ENCODE measurements around the gene RRP1.

The RRP1 gene

DNA sequence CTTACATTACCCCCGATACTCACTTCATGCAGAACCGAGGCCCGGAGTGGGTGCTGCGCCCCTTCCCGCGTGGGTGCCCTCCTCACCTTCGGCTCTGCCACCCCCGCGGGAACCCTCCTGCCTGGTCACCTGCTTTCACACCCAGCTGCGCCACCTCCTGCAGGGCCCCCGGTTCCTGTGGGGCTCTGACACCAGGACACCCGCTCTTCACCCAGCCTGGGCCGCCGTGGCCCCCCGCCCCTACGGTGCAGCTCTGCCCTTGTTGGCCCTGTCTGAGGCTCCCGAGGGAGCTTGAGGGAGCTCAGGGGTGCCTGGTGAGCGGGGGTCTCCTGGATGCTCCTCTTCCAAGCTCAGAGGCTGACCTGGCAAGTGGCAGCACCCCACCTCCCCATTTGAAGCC, 19.0 kb downstream of the RRP1 start:
- TF ChIP-seq ZFX (IDR thresholded peaks at IDR 0.05) = no peak
- TF ChIP-seq, protein P1, sequence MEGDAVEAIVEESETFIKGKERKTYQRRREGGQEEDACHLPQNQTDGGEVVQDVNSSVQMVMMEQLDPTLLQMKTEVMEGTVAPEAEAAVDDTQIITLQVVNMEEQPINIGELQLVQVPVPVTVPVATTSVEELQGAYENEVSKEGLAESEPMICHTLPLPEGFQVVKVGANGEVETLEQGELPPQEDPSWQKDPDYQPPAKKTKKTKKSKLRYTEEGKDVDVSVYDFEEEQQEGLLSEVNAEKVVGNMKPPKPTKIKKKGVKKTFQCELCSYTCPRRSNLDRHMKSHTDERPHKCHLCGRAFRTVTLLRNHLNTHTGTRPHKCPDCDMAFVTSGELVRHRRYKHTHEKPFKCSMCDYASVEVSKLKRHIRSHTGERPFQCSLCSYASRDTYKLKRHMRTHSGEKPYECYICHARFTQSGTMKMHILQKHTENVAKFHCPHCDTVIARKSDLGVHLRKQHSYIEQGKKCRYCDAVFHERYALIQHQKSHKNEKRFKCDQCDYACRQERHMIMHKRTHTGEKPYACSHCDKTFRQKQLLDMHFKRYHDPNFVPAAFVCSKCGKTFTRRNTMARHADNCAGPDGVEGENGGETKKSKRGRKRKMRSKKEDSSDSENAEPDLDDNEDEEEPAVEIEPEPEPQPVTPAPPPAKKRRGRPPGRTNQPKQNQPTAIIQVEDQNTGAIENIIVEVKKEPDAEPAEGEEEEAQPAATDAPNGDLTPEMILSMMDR (conservative IDR thresholded peaks at IDR 0.05) = no peak
- no peak overlapping the region for H3K27ac ChIP-seq

DNA sequence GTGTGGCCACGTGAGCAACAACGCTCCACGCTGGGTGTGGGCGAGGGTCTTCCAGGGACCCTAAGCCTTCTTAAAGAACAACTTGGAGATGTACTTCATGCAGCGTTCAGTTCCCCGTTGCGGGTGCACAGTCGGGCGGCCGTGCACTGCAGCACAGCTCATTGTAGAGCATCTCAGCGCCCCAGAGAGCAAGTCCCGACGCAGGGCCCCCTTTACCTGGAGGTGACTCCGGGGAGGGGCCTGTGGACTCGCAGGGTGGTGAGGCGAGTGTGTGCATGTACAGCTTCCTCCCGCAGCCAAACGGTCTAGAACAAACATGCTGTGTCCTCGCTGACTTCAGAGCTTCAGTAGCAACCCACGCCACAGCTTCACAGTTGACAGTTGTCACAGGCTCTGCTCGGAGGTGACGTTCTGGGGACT, 19.5 kb downstream of the RRP1 start:
- no peak overlapping the region for H3K27ac ChIP-seq
- TF ChIP-seq, protein P1 (conservative IDR thresholded peaks at IDR 0.05) = no peak
- no peak for TF ChIP-seq ZFX (IDR thresholded peaks at IDR 0.05)

DNA sequence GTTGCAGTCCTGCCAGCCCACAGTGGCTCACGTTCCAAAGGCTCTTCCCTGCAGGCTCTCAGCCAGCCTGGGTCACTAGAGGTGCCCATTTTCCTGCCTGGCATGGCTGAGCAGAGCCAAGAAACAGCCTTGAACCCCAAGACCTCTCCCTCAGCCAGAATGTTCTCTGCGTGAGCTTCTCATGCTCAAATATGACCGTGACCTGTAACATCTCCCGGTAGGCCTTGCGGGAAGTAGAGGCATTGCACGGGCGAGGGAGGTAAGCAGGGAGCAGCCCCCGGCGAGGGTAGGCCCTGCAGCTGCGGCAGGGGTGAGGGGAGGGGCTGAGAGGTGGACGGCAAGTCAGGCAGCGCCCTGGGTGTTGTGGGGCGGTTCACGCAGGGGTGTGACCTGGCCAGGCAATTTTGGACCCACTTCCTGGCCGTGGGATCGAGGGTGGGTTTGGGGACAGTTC, 20.0 kb downstream of the RRP1 start:
- TF ChIP-seq ZFX (IDR thresholded peaks at IDR 0.05) = no peak
- TF ChIP-seq, protein P1 (conservative IDR thresholded peaks at IDR 0.05) = no peak
- H3K27ac ChIP-seq = no peak overlapping the region

GRCh38 chr21:43809853-43810504, 20.6 kb downstream of the RRP1 start:
- H3K27ac ChIP-seq = no peak overlapping the region
- TF ChIP-seq, protein P1 (conservative IDR thresholded peaks at IDR 0.05) = no peak
- no peak for TF ChIP-seq ZFX (IDR thresholded peaks at IDR 0.05)

DNA sequence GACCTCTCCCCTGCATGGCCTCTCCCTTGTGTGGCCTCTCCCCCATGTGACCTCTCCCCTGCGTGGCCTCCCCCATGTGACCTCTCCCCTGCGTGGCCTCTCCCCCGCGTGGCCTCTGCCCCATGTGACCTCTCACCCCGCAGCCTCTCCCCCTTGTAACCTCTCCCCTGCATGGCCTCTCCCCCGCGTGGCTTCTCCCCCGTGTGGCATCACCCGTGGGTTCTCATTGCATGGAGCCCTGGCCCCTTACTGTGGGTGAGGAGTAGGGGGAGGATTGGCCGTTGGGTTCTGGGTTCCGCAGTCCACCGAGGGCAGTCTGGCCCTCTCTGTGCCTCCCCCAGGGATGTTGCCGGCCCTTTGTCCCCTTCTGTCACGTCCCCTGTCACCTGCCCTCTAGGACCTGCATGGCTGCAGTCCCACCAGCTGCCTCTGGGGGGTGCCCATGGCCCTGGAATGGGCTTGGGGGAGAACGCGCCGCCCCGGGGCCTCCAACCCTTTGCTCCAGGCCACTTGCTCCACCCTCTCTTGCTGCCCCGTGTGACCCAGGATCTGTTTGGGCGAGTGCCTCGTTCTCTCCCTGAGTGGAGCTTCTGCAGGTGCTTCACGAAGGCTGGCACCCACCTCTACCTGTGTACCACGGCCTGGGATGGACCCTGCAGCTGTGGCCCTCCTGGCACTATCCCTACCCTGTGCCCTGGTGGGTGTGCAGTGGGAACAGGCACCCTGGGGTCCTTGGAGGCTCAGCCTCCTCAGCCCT, 21.3 kb downstream of the RRP1 start:
- no peak for TF ChIP-seq ZFX (IDR thresholded peaks at IDR 0.05)
- TF ChIP-seq, protein P1 (conservative IDR thresholded peaks at IDR 0.05) = peak; percentile 96
- H3K27ac ChIP-seq = peak overlapping the region; percentile 4; the same call in 1 of the 2 replicates

DNA sequence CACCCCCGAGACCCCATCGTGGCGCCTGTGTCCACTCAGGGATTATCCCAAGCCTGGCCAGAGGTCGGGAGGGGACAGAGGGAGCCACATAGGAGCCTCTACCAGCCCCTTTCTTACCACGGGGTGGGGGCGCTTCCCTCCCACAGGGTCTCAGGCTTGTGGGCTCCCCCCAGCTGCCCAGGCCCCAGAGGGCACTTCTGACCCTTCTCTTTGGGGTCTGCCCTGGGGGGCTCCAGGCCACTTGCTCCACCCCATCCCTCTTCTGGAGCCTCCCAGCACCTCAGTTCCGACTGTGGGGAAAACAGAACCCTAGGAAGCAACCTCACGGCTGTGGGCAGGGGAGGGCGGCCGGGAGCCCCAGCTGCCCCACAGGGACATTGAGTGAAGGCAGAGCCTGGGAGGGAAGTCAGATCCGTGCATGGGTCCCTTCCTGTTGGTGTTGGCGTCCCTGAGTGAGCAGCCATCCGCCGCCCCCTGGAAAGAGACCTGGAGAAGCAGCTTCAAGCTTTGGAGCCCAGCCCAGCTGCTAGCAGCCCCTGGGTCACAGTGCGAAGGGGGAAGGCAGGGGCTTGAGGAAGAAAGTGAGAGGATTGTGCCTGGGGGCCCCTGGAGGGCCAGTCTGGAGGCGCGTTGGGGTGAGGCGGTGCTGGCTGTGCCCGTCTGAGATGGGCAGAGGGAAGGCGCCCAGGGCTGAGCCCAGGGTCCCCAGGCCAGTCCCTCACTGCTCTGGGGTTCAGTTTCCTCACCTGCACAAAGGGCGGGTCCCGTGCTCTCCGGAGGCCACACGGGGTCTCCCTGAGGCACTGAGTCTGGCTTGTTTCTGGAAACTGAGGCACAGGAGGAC, 22.1 kb downstream of the RRP1 start:
- TF ChIP-seq, protein P1 (conservative IDR thresholded peaks at IDR 0.05) = no peak
- no peak for TF ChIP-seq ZFX (IDR thresholded peaks at IDR 0.05)
- H3K27ac ChIP-seq = peak overlapping the region; percentile 4; the same call in 1 of the 2 replicates

Measured in C4-2B (cell line).